Stomach (tissue), 9 donors: ENCODE measurements around the gene DBN1. TPM values are rescaled to one million over a fixed set of nuclear protein-coding genes. Genes with fewer than 3 reads are reported as not detected.
"Not testable (repeated sequence)": the region's sequence is repeated elsewhere in the genome, so short reads cannot be mapped to it uniquely, and the experiment has no call there.

Experiments used
- DNase-seq, 2 donors: peaks; one replicate each; pipeline versions ENCODE4 v3.0.0 to v3.0.0-alpha.2; 2013 to 2019
- H3K27ac ChIP-seq, 5 donors: fragments of 200-600 bp in 4 of 5; sonication (generic) in 4 of 5; one replicate each; pipeline ENCODE4 v1.5.1; 2013 to 2019; ENCODE audit warnings: mild to moderate bottlenecking in 1 of 5, moderate library complexity in 1 of 5
- H3K27me3 ChIP-seq, 3 donors: fragments of 200-600 bp; sonication (generic); one replicate each; pipeline ENCODE4 v1.5.1; 2017 to 2019; ENCODE audit warnings: mixed run types in 1 of 3
- H3K36me3 ChIP-seq, 4 donors: fragments of 200-600 bp; sonication (generic); 1 replicate in 3 of 4; 2 replicates in 1 of 4; pipeline ENCODE4 v1.5.1; 2016 to 2019
- H3K4me1 ChIP-seq, 4 donors: fragments of 200-600 bp; sonication (generic); one replicate each; pipeline ENCODE4 v1.5.1; 2016 to 2019
- H3K4me3 ChIP-seq, 4 donors: fragments of 200-600 bp; sonication (generic) in 3 of 4; one replicate each; pipeline ENCODE4 v1.5.1; 2016 to 2019; ENCODE audit warnings: mild to moderate bottlenecking in 1 of 4
- H3K9me3 ChIP-seq, 4 donors: fragments of 200-600 bp; sonication (generic); one replicate each; pipeline ENCODE4 v1.5.1; 2016 to 2019
- EP300 ChIP-seq: sonication (generic); formaldehyde crosslinking; IDR thresholded peaks from one replicate; pipeline ENCODE4 v1.6.1; 2017; ENCODE audit warnings: antibody characterized with exemption
- POLR2A ChIP-seq, 4 donors: fragments of 450-650 bp; IDR thresholded peaks; one replicate each; pipeline ENCODE4 v1.6.1; 2016; ENCODE audit warnings: antibody characterized with exemption in 4 of 4, control low read depth in 2 of 4, mild to moderate bottlenecking in 1 of 4, moderate library complexity in 1 of 4
- POLR2AphosphoS5 ChIP-seq, 3 donors: sonication (generic); formaldehyde crosslinking; IDR thresholded peaks; one replicate each; pipeline ENCODE4 v1.6.1; 2016; ENCODE audit warnings: antibody characterized with exemption in 3 of 3
- WGBS, 5 donors: extraction: QIAGEN DNeasy Blood & Tissue Kit in 3 of 5; methylation state at CpG; one replicate each; pipeline versions ENCODE4 v1.1.5 to v1.1.7; 2013 to 2018; 5-methylcytosine and 5-hydroxymethylcytosine counted together
- intact Hi-C: fragments of 100-400 bp; cut with DNase I; formaldehyde crosslinking; loops from one replicate; pipeline ENCODE4 v1.15.1; 2023; ENCODE audit warnings: low total_unique reads
- polyA plus RNA-seq, 3 donors: library from polyadenylated mRNA; stranded (reverse); fragments of 200-250 nt; gene quantifications; one replicate each; pipeline ENCODE4 v1.2.3, GENCODE V29; 2013
- total RNA-seq, 5 donors: library from RNA; depleted of rRNA; stranded (reverse); fragments of >200 nt; gene quantifications; one replicate each; pipeline versions ENCODE4 v1.1.0 to v1.2.3, GENCODE V29; 2014 to 2016
- TF ChIP-seq, protein P1 (sequence below), 7 experiments: fragments of 450-650 bp in 4 of 7; fragments of 200-600 bp in 3 of 7; sonication (generic) in 3 of 7; IDR thresholded peaks; one replicate each; pipeline ENCODE4 v1.5.1; 2016 to 2019; ENCODE audit warnings: antibody characterized with exemption in 7 of 7, control low read depth in 2 of 7, mild to moderate bottlenecking in 1 of 7
- donor health status: healthy with polysubstance abuse.
- donor health status: Bipolar disorder and iron deficiency.
- donor health status: healthy.

DBN1 gene
- total and polyA plus RNA-seq, 8 donors, result 14.7 to 78.1 (median 36.5) TPM

DNA sequence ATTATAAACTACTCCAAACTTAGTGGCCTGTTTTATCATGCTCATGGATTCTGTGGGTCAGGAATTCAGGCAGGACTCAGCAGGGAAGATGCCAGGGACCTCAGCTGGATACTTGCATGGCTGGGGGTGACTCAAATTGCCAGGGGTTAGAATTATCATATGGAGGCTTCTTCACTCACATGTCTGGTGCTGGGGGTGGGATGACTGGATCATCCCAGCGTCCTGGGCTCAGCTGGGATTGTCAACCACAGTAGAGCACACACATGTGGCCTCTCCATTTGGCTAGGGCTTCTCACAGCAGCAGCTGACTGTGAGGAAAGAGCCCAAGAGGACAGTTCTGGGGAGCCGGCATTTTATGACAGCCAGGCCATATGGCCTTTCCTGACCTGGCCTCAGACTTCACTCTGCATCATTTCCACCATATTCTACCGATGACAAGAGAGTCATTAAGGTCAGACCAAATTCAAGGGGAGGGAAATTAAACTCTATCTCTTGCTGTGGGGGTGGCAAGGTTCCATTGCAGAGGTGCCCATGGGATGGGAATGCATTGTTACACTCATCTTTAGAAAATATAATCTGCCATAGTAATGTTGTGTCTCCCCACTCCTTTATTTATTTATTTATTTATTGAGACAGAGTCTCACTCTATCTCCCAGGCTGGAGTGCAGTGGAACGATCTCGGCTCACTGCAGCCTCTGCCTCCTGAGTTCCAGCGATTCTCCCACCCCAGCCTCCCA is 52.2 kb downstream of the DBN1 start:
- H3K27ac ChIP-seq, result no peak overlapping the region
- no peak for DNase-seq
- no peaks in the 10 kb centered on the region for H3K9me3 ChIP-seq
- H3K4me1 ChIP-seq, result peaks cover 4 to 16% (median 9%) of the 10 kb centered on the region in 4 donors
- 83 to 87% (median 84%) methylated on average over 6 of the region's 6 CpGs for WGBS, 5 donors
- no peaks in the 10 kb centered on the region for H3K27me3 ChIP-seq
- H3K36me3 ChIP-seq, result no peaks in the 10 kb centered on the region
- TF ChIP-seq EP300, result no peak
- TF ChIP-seq, protein P1, sequence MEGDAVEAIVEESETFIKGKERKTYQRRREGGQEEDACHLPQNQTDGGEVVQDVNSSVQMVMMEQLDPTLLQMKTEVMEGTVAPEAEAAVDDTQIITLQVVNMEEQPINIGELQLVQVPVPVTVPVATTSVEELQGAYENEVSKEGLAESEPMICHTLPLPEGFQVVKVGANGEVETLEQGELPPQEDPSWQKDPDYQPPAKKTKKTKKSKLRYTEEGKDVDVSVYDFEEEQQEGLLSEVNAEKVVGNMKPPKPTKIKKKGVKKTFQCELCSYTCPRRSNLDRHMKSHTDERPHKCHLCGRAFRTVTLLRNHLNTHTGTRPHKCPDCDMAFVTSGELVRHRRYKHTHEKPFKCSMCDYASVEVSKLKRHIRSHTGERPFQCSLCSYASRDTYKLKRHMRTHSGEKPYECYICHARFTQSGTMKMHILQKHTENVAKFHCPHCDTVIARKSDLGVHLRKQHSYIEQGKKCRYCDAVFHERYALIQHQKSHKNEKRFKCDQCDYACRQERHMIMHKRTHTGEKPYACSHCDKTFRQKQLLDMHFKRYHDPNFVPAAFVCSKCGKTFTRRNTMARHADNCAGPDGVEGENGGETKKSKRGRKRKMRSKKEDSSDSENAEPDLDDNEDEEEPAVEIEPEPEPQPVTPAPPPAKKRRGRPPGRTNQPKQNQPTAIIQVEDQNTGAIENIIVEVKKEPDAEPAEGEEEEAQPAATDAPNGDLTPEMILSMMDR (IDR thresholded peaks at IDR 0.05), result no peak
- TF ChIP-seq POLR2AphosphoS5 (IDR thresholded peaks at IDR 0.05), result no peak
- no peak for TF ChIP-seq POLR2A (IDR thresholded peaks at IDR 0.05)
- H3K4me3 ChIP-seq, result no peak overlapping the region
- intact Hi-C loops, result no loop called here

DNA sequence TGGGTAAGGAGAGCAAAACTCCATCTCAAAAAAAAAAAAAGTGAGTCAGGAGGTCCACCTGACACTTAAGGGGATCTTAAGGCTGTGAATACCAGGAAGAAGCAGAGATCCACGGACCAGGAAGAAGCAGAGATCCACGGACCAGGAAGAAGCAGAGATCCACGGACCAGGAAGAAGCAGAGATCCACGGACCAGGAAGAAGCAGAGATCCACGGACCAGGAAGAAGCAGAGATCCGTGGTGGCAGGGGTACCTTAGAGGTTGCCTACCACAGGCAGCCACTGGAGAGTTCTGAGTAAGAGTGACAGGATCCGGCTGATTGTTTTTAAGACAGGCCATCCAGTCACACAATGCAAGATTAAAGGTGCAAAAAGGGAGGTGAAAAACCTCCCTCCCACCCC is 53.0 kb downstream of the DBN1 start:
- DNase-seq, H3K4me3 ChIP-seq, H3K36me3 ChIP-seq, intact Hi-C loops, H3K27me3 ChIP-seq, H3K27ac ChIP-seq, H3K9me3 ChIP-seq: not testable (repeated sequence)
- peaks cover 2 to 13% (median 5%) of the 10 kb centered on the region in 4 donors for H3K4me1 ChIP-seq
- 65 to 76% (median 69%) methylated on average over 7 of the region's 7 CpGs for WGBS, 5 donors

DNA sequence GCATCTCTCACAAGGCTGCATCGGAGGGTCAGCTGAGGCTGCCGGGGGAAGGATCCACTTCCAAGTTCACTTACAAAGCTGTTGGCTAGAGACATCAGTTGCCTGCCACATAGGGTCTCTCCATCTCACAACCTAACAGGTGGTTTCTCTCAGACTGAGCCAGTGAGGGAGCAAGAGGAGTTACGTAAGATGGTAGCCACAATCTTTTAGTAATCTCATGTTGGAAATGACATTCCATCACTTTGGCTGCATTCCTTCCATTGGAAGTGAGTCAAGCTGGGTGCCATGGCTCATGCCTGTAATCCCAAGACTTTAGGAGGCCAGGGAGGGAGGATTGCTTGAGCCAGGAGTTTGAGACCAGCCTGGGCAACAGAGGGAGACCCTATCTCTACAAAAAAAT is 54.4 kb downstream of the DBN1 start:
- Histone ChIP-seq H3K27me3 (no peaks in the 10 kb centered on the region), H3K4me3 (no peak overlapping the region), H3K4me1 (peaks cover 0 to 6% (median 0%) of the 10 kb centered on the region in 4 donors), H3K27ac (no peak overlapping the region), H3K36me3 (no peaks in the 10 kb centered on the region), H3K9me3 (no peaks in the 10 kb centered on the region)
- TF ChIP-seq POLR2AphosphoS5 (IDR thresholded peaks at IDR 0.05), result peak in 1 of 3 donors; percentile 19
- TF ChIP-seq, protein P1 (IDR thresholded peaks at IDR 0.05), result no peak
- intact Hi-C loops, result no loop called here
- no peak for DNase-seq
- WGBS, 5 donors, result 79 to 82% (median 80%) methylated on average over 3 of the region's 3 CpGs

DNA sequence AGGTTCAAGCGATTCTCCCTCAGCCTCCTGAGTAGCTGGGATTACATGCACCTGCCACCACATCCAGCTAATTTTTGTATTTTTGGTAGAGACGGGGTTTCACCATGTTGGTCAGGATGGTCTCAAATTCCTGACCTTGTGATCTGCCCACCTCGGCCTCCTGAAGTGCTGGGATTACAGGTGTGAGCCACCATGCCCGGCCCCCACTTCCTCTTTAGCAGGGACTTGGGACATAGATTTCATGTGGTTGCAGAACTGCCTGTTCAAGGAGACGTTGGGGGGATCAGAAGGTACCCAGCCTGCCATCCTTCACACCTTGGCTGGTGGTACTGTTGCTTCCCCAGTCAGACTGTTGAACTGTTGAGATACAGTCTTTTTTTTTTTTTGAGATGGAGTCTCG is 56.4 kb downstream of the DBN1 start:
- H3K36me3 ChIP-seq, H3K27ac ChIP-seq, H3K4me1 ChIP-seq, intact Hi-C loops, H3K9me3 ChIP-seq, DNase-seq, H3K27me3 ChIP-seq, H3K4me3 ChIP-seq: not testable (repeated sequence)
- WGBS, 5 donors, result 80 to 90% (median 81%) methylated on average over 6 of the region's 6 CpGs

DNA sequence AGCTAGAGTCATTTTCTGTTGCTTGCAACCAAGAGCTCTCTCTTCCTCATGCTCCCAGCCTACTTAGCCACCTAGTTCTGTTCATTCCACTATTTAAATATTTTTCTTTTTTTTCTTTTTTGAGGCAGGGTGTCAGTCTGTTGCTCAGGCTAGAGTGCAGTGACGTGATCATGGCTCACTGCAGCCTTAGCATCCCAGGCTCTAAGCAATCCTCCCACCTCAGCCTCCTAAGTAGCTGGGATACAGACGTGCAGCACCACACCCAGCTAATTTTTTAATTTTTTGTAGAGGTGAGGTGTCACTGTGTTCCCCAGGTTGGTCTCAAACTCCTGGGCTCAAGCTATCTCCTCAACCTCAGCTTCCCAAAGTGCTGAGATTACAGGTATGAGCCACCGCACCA is 59.0 kb downstream of the DBN1 start:
- 75 to 83% (median 75%) methylated on average over 3 of the region's 3 CpGs for WGBS, 5 donors
- no peak overlapping the region for H3K4me3 ChIP-seq
- no peak for TF ChIP-seq EP300
- TF ChIP-seq, protein P1 (IDR thresholded peaks at IDR 0.05), result no peak
- TF ChIP-seq POLR2AphosphoS5 (IDR thresholded peaks at IDR 0.05), result no peak
- TF ChIP-seq POLR2A (IDR thresholded peaks at IDR 0.05), result no peak
- H3K27me3 ChIP-seq, result no peaks in the 10 kb centered on the region
- peaks cover 0 to 6% (median 0%) of the 10 kb centered on the region in 4 donors for H3K4me1 ChIP-seq
- no peak overlapping the region for H3K27ac ChIP-seq
- no peaks in the 10 kb centered on the region for H3K9me3 ChIP-seq
- intact Hi-C loops, result no loop called here
- H3K36me3 ChIP-seq, result no peaks in the 10 kb centered on the region
- DNase-seq, result no peak
